Bronchial epithelial cell (primary cell): ENCODE measurements around the gene PLA1A. TPM values are rescaled to one million over a fixed set of nuclear protein-coding genes. Genes with fewer than 3 reads are reported as not detected.
A peak's percentile ranks its signal among the peaks of the same experiment; 100 is the strongest.
"Not testable (repeated sequence)": the region's sequence is repeated elsewhere in the genome, so short reads cannot be mapped to it uniquely, and the experiment has no call there.

Experiments
- DNase-seq: peaks from one replicate; pipeline ENCODE4 v3.0.0-alpha.2; 2010; ENCODE audit warnings: low read depth
- FAIRE-seq: peaks from 2 replicates; lab custom pipeline; 2011; peaks lifted over from hg19 to GRCh38; lab: Jason Lieb, UNC
- H3K27me3 ChIP-seq: 2 replicates; pipeline ENCODE4 v1.5.1; 2011; ENCODE audit warnings: low read length; ENCODE audit not compliant: control insufficient read depth, insufficient read depth
- H3K36me3 ChIP-seq: 2 replicates; pipeline ENCODE4 v1.5.1; 2011; ENCODE audit warnings: low read length; ENCODE audit not compliant: control insufficient read depth, insufficient read depth
- H3K4me3 ChIP-seq: 2 replicates; pipeline ENCODE4 v1.5.1; 2011; ENCODE audit warnings: mild to moderate bottlenecking, low read depth, low read length, control low read depth
- CTCF ChIP-seq: IDR thresholded peaks from 2 replicates; pipeline ENCODE4 v1.5.1; 2011; ENCODE audit warnings: mild to moderate bottlenecking, moderate library complexity, low read length, control low read depth, inconsistent platforms; ENCODE audit not compliant: insufficient read depth, severe bottlenecking
- total RNA-seq: library from RNA; depleted of rRNA; stranded (reverse); fragments of >200 nt; gene quantifications from 2 replicates; pipeline ENCODE4 v1.2.1, GENCODE V29; 2014

PLA1A gene
- total RNA-seq, 1 donor from 2014 or later = not detected

DNA sequence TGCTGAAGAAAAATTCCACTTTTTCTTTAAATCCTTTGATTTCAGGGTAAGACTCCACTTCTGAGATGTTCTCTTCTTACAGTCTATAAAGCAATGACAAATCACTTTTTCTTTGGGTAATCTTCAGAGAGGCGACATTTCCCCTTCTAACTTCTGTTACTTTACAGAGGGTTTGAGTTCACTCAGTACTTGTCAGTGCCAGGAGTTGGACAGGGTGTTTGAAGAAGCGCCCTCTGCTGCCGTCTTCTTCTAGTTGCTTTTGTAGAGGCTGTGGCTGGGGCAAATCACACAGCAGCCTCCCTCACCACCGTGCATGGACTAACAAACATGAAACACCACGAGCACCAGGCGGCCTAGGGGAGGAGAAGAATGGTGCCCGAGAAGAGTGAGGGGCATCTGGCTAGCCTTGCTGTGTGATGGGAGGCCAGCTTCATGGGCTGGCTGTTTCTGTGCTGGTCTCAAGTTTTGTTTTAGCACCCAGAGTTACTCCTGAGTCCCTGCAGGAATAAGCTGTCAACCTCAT lies 38.2 kb upstream of the PLA1A start, which contains the start of gene CD80:
Gene CD80, minus strand, starts transcription at position 174 of the 523 bp plus-strand sequence. CDS start 1,886 bp downstream, outside the sequence.
- FAIRE-seq (no peak), DNase-seq (peak; percentile 49)
- Histone ChIP-seq H3K36me3 (no peaks in the 10 kb centered on the region), H3K27me3 (peaks cover 3% of the 10 kb centered on the region), H3K4me3 (no peak within 1 kb of the TSS)
- TF ChIP-seq CTCF = peak; percentile 54

DNA sequence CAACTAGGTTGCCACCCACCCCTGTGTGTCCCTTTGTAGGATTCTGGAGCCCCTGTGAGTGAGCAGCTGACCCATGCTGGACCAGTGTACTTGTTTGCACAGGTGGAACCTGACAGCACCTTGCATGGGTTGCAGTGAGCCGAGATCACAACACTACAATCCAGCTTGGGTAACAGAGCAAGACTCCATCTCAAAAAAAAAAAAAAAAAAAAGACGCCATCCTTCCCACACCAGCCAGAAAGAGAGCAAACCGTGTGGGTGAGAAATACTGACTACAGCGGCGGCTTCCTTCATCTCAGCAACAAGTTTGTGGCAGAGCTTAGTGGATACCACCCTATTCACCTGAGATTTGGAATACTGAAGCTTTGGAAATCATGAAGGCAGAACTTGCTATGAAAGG lies 37.5 kb upstream of the PLA1A start:
- Histone ChIP-seq H3K36me3 (no peaks in the 10 kb centered on the region), H3K27me3 (peaks cover 3% of the 10 kb centered on the region), H3K4me3 (no peak overlapping the region)
- no peak for DNase-seq
- no peak for TF ChIP-seq CTCF
- peak; percentile 13 for FAIRE-seq

DNA sequence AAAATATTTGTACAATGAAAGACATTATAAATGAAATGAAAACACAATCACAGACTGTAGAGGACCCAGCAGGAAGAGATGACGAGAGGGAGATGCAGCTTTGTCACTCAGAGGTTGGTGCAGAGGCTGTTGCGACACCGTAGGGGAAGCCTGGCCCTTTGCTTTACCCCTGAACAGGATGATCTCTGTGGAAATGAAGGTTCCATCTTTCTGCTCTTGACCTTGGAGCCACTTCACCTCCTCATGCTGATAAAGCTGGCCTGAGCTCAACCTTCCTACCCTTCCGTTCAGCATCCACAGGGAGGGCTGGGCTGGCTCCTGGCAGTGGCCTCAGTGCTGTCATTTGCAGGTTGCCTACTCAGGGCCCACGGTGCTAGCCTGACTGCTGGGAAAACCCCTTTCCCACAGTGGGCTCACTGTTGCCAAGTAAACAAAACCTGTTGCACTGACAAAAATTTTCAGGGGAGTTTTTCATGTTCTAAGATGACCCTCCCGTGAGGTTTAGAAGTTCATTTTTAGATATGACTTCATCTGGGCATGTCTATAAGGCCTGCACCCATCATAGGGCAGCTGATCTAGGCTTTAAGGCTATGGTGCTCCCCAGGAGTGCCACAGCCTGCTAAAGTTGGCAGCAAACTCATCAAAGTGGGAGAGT lies 35.3 kb upstream of the PLA1A start:
- FAIRE-seq (no peak), DNase-seq (no peak)
- Histone ChIP-seq H3K36me3 (no peaks in the 10 kb centered on the region), H3K4me3 (no peak overlapping the region), H3K27me3 (no peaks in the 10 kb centered on the region)
- TF ChIP-seq CTCF = no peak

DNA sequence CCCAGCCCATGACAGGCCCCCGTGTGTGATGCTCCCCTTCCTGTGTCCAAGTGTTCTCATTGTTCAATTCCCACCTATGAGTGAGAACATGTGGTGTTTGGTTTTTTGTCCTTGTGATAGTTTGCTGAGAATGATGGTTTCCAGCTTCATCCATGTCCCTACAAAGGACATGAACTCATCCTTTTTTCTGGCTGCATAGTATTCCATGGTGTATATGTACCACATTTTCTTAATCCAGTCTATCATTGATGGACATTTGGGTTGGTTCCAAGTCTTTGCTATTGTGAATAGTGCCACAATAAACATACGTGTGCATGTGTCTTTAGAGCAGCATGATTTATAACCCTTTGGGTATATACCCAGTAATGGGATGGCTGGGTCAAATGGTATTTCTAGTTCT lies 34.4 kb upstream of the PLA1A start:
- FAIRE-seq, H3K27me3 ChIP-seq, DNase-seq, H3K36me3 ChIP-seq, H3K4me3 ChIP-seq: not testable (repeated sequence)

GRCh38 chr3:119569156-119569555 lies 28.5 kb upstream of the PLA1A start:
- H3K4me3 ChIP-seq = no peak overlapping the region
- H3K27me3 ChIP-seq = no peaks in the 10 kb centered on the region
- no peak for FAIRE-seq
- no peak for DNase-seq
- TF ChIP-seq CTCF = no peak
- H3K36me3 ChIP-seq = no peaks in the 10 kb centered on the region

DNA sequence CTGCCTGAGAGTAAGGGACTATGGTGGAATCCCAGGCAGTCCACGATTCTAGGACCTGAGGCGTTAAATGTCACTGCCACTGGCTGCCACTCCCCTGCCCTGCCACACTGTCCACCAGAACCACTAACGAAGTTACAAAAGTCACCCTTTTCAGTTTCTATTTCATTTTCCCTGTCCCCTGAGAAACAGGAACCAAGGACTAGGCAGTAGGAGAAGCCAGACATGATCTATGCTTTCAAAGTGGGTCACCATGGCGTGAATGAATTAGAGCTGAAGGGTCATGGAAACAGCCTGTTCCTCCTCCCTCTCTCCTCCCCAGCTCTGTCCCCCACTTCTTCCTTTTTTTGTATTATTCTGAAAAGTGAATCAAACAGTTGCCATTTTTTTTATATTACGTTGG lies 27.5 kb upstream of the PLA1A start:
- no peaks in the 10 kb centered on the region for H3K27me3 ChIP-seq
- FAIRE-seq (no peak), DNase-seq (no peak)
- H3K36me3 ChIP-seq = no peaks in the 10 kb centered on the region
- no peak overlapping the region for H3K4me3 ChIP-seq
- no peak for TF ChIP-seq CTCF
